ENCODE measurements around the gene FGD2.

FGD2 gene

GRCh38 chr6:37038292-37039198 is 33.1 kb downstream of the FGD2 start:
- Histone ChIP-seq H3K9me2 (replicated peaks; ENCODE audit: control insufficient read depth, low read length) (no peaks in the 10 kb centered on the region), H3K27me3 (ENCODE audit: control insufficient read depth, low read length) (no peaks in the 10 kb centered on the region), H3K4me1 (ENCODE audit: control insufficient read depth, low read length) (no peaks in the 10 kb centered on the region), H4K20me1 (ENCODE audit: control insufficient read depth, insufficient read depth, low read depth, low read length) (no peaks in the 10 kb centered on the region), H3F3A (ENCODE audit: control insufficient read depth, insufficient read depth) (no peaks in the 10 kb centered on the region), H3K27ac (ENCODE audit: low read depth, low read length) (no peak overlapping the region), H3K4me3 (ENCODE audit: low read length) (no peak overlapping the region), H3K36me3 (ENCODE audit: control insufficient read depth, low read length) (no peaks in the 10 kb centered on the region), H3K79me2 (ENCODE audit: control insufficient read depth, low read length) (no peaks in the 10 kb centered on the region), H3K9me3 (ENCODE audit: control insufficient read depth, insufficient read depth, low read length) (no peaks in the 10 kb centered on the region), H3K4me2 (ENCODE audit: low read length) (no peak overlapping the region)
- TF ChIP-seq CTCF (IDR thresholded peaks at IDR 0.05; ENCODE audit: low read depth, low read length, poor library complexity, severe bottlenecking) (no peak), EZH2phosphoT487 (IDR thresholded peaks at IDR 0.05; ENCODE audit: borderline replicate concordance, low read length) (no peak)

DNA sequence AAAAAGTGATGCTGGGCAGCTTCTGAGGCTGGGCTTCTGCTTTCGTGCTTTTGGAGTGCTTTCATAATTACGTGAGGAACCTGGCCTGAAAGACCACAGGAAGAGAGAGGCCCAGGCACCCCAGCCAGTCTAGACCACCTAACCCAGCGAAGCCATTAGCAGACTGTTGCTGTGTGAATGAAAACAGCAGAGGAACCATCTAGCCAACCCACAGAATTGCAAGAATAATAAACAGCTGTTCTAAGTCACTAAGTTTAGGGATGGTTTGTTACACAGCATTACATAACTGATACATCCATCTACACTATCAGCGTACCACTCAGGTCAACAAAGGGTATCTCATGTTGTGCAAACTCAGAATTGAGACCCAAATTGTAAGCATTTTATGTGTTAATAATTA is 34.5 kb downstream of the FGD2 start:
- H3F3A ChIP-seq (ENCODE audit: control insufficient read depth, insufficient read depth), result no peaks in the 10 kb centered on the region
- no peak for TF ChIP-seq CTCF (IDR thresholded peaks at IDR 0.05; ENCODE audit: low read depth, low read length, poor library complexity, severe bottlenecking)
- TF ChIP-seq EZH2phosphoT487 (IDR thresholded peaks at IDR 0.05; ENCODE audit: borderline replicate concordance, low read length), result no peak
- no peaks in the 10 kb centered on the region for H3K4me1 ChIP-seq (ENCODE audit: control insufficient read depth, low read length)
- H3K9me2 ChIP-seq (replicated peaks; ENCODE audit: control insufficient read depth, low read length), result no peaks in the 10 kb centered on the region
- H3K9me3 ChIP-seq (ENCODE audit: control insufficient read depth, insufficient read depth, low read length), result no peaks in the 10 kb centered on the region
- no peak overlapping the region for H3K4me3 ChIP-seq (ENCODE audit: low read length)
- H3K27ac ChIP-seq (ENCODE audit: low read depth, low read length), result no peak overlapping the region
- no peak overlapping the region for H3K4me2 ChIP-seq (ENCODE audit: low read length)
- no peaks in the 10 kb centered on the region for H3K79me2 ChIP-seq (ENCODE audit: control insufficient read depth, low read length)
- H3K27me3 ChIP-seq (ENCODE audit: control insufficient read depth, low read length), result no peaks in the 10 kb centered on the region
- no peaks in the 10 kb centered on the region for H3K36me3 ChIP-seq (ENCODE audit: control insufficient read depth, low read length)
- H4K20me1 ChIP-seq (ENCODE audit: control insufficient read depth, insufficient read depth, low read depth, low read length), result no peaks in the 10 kb centered on the region

DNA sequence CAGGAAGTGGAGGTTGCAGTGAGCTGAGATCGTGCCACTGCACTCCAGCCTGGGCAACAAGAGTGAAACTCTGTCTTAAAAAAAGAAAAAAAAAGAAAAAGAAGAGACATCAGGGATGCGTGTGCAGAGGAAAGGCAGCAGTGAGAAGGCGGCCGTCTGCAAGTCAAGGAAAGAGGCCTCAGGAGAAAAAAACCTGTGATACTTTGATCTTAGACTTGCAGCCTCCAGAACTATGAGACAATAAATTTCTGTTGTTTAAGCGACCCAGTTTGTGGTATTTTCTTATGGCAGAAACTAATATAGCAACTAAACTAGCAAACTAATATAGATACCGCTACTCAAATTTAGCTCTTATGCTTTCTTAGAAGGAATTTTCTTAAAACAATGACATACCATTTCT is 36.1 kb downstream of the FGD2 start:
- no peak for TF ChIP-seq EZH2phosphoT487 (IDR thresholded peaks at IDR 0.05; ENCODE audit: borderline replicate concordance, low read length)
- TF ChIP-seq CTCF (IDR thresholded peaks at IDR 0.05; ENCODE audit: low read depth, low read length, poor library complexity, severe bottlenecking), result no peak
- Histone ChIP-seq H3K4me3 (ENCODE audit: low read length) (no peak overlapping the region), H3F3A (ENCODE audit: control insufficient read depth, insufficient read depth) (0 out of 2 replicates have a peak, but pooled peaks cover 3% of the 10 kb centered on the region), H3K27me3 (ENCODE audit: control insufficient read depth, low read length) (no peaks in the 10 kb centered on the region), H3K4me2 (ENCODE audit: low read length) (no peak overlapping the region), H3K79me2 (ENCODE audit: control insufficient read depth, low read length) (no peaks in the 10 kb centered on the region), H4K20me1 (ENCODE audit: control insufficient read depth, insufficient read depth, low read depth, low read length) (no peaks in the 10 kb centered on the region), H3K27ac (ENCODE audit: low read depth, low read length) (no peak overlapping the region), H3K4me1 (ENCODE audit: control insufficient read depth, low read length) (peaks cover 7% of the 10 kb centered on the region; the same call in 1 of the 2 replicates), H3K9me2 (replicated peaks; ENCODE audit: control insufficient read depth, low read length) (no peaks in the 10 kb centered on the region), H3K36me3 (ENCODE audit: control insufficient read depth, low read length) (no peaks in the 10 kb centered on the region), H3K9me3 (ENCODE audit: control insufficient read depth, insufficient read depth, low read length) (no peaks in the 10 kb centered on the region)
